ENCODE data around the gene CD151.

GRCh38 chr11:841981-842369 is 9.2 kb downstream of the CD151 start:
- TF ChIP-seq CTCF (IDR thresholded peaks at IDR 0.05) (no peak), POLR2A (IDR thresholded peaks at IDR 0.05) (no peak)

All from esophagus squamous epithelium (tissue), 4 donors.